ENCODE results near the gene SERPINE3.

The SERPINE3 gene

DNA sequence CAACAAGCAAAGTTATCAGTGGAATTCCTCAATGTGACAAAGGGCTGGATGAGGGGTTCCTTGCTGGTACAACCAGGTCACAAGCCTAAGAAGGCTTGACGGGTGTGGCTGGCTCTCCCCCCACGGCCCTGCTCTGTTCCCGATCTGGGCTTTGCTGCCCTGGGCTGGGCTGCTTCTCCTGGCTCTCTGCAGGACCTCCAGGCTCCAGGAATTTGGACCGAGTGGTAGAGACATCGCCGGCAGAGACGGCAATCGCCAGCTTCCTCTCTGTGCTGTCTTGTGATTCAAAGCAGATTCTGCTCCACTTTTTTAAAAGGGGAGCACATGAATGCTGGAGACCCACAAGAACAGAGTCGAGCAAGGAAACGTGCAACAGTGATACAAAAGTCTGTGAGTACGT is at the start of gene SERPINE3:
SERPINE3 (plus strand) TSS at position 338 of the 400 bp plus-strand sequence. CDS start 1,401 bp downstream, outside the sequence.
- no peaks in the 10 kb centered on the region for H3K27me3 Mint-ChIP-seq
- no peak within 1 kb of the TSS for H3K4me3 Mint-ChIP-seq
- no peaks in the 10 kb centered on the region for H3K36me3 Mint-ChIP-seq (ENCODE audit: low read depth)
- H3K9me3 Mint-ChIP-seq, result no peaks in the 10 kb centered on the region
- no peaks in the 10 kb centered on the region for H3K4me1 Mint-ChIP-seq (ENCODE audit: low read depth)
- no peak within 1 kb of the TSS for H3K27ac Mint-ChIP-seq

DNA sequence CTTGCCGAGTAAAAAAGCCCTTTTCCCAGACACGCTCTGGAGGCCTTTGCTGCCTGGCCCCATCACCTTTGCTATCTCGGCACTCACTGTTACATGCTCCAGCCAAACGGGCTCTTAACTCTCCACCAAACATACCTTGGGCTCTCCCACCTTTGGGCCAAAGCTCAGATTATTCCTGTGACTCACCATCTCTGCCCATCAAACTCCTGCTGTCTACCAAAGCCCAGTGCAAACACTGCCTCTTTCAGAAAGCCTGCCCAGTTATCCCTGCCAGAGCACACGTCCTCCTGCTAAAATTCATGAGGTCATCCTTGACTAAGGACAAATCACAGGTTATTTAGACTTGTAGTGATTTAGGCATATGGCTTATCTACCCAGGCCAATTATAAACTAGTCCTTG is 48.1 kb upstream of the SERPINE3 start:
- no peaks in the 10 kb centered on the region for H3K36me3 Mint-ChIP-seq (ENCODE audit: low read depth)
- H3K9me3 Mint-ChIP-seq, result no peaks in the 10 kb centered on the region
- no peaks in the 10 kb centered on the region for H3K27me3 Mint-ChIP-seq
- H3K27ac Mint-ChIP-seq, result no peak overlapping the region
- no peaks in the 10 kb centered on the region for H3K4me1 Mint-ChIP-seq (ENCODE audit: low read depth)
- no peak overlapping the region for H3K4me3 Mint-ChIP-seq

DNA sequence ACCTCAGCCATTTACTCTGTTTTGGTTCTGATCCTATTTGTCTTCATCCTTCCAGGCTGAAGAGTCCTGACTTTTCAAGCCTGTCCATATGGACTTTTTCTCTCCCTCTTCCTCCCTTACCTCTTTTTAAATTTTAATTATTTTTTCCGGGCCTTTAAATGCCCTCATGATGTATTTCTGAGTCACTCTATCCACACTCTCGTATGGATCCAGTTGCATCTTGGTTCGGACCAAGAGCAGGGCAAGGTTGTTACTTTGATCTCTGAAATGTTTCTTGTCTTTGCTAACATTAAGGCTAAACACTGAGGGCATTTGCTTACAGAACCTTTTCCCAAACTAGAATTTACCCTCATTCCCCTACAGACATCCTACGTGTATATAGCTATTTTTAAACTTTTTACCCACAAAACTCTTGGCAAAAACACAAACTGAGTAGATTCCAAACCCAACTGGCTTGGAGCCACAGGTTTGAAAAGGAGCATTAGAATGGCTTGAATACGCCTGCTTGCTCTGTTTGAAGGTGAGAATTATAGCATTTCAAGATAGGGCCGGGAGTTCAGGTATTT is 47.4 kb upstream of the SERPINE3 start:
- H3K27ac Mint-ChIP-seq, result no peak overlapping the region

DNA sequence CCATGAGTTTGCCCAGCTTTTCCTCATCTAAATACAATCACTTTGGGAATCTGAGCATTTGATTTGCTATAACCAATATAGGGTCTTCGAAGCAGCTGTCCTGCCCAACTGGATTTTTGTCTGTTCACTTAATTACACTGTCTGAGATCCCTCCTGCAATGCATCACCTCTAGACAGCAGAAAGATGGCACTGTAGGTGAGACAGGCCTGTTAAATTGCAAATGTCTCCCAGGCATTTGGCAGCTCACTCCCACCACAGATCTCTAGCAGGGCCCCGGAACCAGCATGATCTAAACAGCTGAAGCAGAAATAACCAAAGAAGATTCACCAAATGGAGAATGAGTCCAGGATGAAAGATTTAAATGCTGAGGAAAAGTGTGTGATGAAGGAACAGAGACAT is 41.9 kb upstream of the SERPINE3 start:
- H3K4me1 Mint-ChIP-seq (ENCODE audit: low read depth), result no peaks in the 10 kb centered on the region
- H3K4me3 Mint-ChIP-seq, result no peak overlapping the region
- no peaks in the 10 kb centered on the region for H3K36me3 Mint-ChIP-seq (ENCODE audit: low read depth)
- no peak overlapping the region for H3K27ac Mint-ChIP-seq
- no peaks in the 10 kb centered on the region for H3K27me3 Mint-ChIP-seq
- no peaks in the 10 kb centered on the region for H3K9me3 Mint-ChIP-seq

More for the DNA sequence above, 47.4 kb upstream of the SERPINE3 start:
- Mint-ChIP-seq H3K4me3 (no peak overlapping the region), H3K9me3 (no peaks in the 10 kb centered on the region), H3K36me3 (ENCODE audit: low read depth) (no peaks in the 10 kb centered on the region), H3K4me1 (ENCODE audit: low read depth) (no peaks in the 10 kb centered on the region), H3K27me3 (no peaks in the 10 kb centered on the region)

DNA sequence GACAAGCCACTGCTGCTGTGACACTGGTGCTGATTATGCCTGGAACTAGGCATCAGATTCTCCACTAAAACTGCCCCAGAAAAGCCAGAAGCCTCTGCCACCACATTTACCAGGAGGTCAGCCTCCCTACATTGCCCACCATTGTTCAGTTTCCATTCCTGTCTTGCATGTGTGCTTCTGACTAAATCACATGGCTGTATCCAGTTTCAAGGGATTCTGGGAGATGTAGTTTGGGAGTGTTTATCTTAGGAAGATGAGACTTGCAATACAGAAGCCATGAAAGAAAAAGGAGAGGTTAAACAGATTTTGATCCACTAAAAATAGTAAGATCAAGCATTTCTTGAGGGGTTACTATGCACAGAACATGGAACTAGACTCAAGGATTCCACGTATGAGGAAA is 40.7 kb upstream of the SERPINE3 start:
- H3K4me3 Mint-ChIP-seq, result no peak overlapping the region
- H3K27me3 Mint-ChIP-seq, result no peaks in the 10 kb centered on the region
- H3K4me1 Mint-ChIP-seq (ENCODE audit: low read depth), result no peaks in the 10 kb centered on the region
- H3K27ac Mint-ChIP-seq, result no peak overlapping the region
- H3K9me3 Mint-ChIP-seq, result no peaks in the 10 kb centered on the region
- no peaks in the 10 kb centered on the region for H3K36me3 Mint-ChIP-seq (ENCODE audit: low read depth)

DNA sequence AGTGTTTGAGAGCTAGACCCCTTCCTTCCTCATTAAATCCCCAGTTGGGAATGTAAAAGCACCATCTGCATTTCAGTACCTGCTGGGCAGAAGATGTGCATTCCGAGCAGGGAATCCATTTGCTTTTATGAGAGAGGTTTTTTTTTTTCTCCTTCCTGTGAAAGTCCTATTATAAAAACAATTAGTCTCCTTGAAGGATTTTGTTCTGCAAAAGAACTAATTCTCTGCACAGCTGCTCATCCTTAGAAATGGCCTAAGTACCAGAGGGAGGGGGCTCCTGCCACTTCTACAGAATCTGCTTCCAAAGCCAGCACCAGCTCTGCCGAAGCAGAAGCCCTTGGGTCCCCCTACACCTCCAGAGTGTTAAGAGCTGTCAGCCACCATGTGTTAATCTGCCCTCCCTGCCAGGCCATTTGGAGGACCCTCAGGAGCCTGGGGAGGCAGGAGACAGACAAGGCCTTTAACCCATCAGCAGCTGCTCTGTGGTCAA is 36.4 kb upstream of the SERPINE3 start:
- Mint-ChIP-seq H3K36me3 (ENCODE audit: low read depth) (no peaks in the 10 kb centered on the region), H3K27ac (no peak overlapping the region), H3K27me3 (no peaks in the 10 kb centered on the region), H3K4me3 (no peak overlapping the region), H3K4me1 (ENCODE audit: low read depth) (no peaks in the 10 kb centered on the region), H3K9me3 (no peaks in the 10 kb centered on the region)

DNA sequence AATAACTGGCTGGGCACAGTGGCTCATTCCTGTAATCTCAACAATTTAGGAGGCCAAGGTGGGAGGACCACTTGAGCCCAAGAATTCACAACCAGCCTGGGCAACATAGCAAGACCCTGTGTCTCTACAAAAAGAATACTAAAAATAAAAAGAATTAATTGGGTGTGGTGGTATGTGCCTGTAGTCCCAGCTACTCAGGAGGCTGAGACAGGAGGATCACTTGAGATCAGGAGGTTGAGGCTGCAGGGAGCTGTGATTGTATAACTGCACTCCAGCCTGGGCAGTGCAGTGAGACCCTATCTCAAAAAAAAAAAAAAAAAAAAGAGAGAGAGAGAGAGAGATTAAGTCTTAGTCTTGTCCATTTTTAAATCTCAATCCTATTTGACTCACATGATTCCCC is 35.6 kb upstream of the SERPINE3 start:
- Mint-ChIP-seq H3K4me1 (ENCODE audit: low read depth) (no peaks in the 10 kb centered on the region), H3K27me3 (no peaks in the 10 kb centered on the region), H3K9me3 (no peaks in the 10 kb centered on the region), H3K27ac (no peak overlapping the region), H3K4me3 (no peak overlapping the region), H3K36me3 (ENCODE audit: low read depth) (no peaks in the 10 kb centered on the region)

DNA sequence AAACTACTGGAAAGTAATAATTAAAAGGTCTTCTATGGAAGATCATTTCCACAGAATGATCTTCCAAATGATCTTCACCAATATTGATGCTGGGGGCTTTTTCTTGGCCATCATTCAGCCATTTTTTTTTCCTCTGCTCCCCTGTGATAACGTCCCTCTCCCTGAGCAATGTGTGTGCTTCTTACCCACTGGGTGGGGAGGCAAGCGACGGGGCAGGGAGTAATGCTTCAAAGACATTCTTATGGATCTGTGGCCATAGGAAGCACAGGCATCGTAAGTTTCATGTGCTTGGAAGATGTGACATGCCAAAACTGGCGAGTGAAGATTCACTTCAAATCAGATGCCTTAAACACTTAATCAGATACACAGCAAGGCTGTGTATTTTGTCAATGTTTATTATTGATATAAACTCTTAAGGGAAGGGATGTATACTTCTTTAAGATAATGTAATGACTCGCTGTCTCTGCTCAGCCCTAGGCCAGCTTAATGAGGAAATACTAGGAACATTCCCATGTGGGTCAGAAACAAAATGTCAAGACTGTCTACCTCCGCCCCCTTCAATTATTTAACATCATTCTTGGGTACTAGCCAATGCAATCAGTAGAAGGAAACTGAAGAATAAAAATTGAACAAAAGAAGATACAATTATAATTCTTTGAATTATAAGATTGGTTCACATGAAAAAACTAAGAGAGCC is 34.1 kb upstream of the SERPINE3 start:
- no peaks in the 10 kb centered on the region for H3K4me1 Mint-ChIP-seq (ENCODE audit: low read depth)
- H3K36me3 Mint-ChIP-seq (ENCODE audit: low read depth), result no peaks in the 10 kb centered on the region
- no peaks in the 10 kb centered on the region for H3K9me3 Mint-ChIP-seq
- H3K27ac Mint-ChIP-seq, result no peak overlapping the region
- H3K27me3 Mint-ChIP-seq, result no peaks in the 10 kb centered on the region
- H3K4me3 Mint-ChIP-seq, result no peak overlapping the region

DNA sequence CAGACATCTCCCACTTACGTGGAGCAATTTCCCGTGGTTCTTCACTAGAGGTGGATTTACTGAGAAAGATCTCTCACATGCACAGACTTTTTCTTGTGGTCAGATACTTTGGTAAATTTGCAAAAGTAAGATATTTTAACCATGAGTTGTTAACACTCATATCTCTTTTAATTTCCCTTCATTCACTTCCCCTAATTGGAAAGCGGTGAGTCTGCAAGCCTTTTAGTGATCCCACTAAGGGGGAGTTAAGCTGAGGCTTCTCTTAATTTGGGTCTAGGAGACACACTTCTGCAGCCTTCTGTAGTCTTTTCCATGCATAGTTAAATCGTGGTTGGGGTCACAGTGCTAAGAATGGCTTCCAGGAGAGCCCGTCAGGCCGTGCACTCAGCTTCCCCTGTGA is 30.7 kb upstream of the SERPINE3 start:
- Mint-ChIP-seq H3K9me3 (no peaks in the 10 kb centered on the region), H3K4me3 (no peak overlapping the region), H3K36me3 (ENCODE audit: low read depth) (no peaks in the 10 kb centered on the region), H3K27me3 (peaks cover 3% of the 10 kb centered on the region), H3K27ac (no peak overlapping the region), H3K4me1 (ENCODE audit: low read depth) (no peaks in the 10 kb centered on the region)

DNA sequence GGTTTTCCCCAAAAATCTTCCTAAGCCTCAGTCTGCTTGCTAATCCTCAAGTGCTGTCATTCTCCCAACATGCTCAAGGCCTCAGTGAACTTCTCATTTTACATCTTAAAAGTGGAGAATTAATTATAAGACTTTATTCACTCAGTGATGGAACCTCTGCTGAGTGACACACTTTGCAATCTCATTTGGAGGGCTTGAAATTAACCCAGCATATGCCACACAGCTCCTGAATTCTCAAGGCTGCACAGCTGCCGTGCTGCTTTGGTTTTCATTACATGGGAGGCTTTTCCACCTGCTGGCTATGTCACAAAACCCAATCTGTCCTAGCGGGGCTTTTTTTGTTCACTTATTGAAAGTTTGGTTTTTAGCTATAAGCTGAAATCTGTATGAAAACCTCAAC is 28.3 kb upstream of the SERPINE3 start:
- Mint-ChIP-seq H3K36me3 (ENCODE audit: low read depth) (no peaks in the 10 kb centered on the region), H3K27me3 (peaks cover 3% of the 10 kb centered on the region), H3K4me1 (ENCODE audit: low read depth) (no peaks in the 10 kb centered on the region), H3K27ac (no peak overlapping the region), H3K9me3 (no peaks in the 10 kb centered on the region), H3K4me3 (no peak overlapping the region)

DNA sequence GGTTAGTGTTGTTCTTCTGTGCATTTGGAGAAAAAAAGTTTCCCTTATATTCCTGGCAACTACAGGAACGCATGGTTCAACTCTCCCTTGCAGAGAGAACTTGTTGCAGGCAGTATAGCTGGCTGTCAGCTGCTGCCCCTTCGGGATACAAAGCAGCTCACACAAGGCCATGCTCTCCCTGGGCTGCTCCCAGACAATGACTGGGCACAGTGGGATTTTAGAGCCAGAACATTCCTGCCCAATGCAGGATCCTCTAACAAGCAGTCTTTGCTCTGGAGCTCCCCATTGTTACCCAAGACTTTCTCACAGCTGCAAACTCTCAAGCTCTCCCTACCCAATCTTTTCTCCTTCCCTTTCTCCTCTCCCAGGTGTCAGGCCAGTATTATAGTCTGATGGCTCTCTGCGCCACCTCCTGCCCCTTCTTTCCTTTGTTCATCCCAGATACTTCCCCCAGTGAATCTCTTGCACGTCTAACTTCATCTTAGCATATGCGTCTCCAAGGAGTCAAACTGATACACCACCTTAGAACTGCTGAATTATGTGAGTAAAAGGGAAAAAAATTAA is 27.5 kb upstream of the SERPINE3 start:
- H3K4me3 Mint-ChIP-seq, result no peak overlapping the region
- H3K27ac Mint-ChIP-seq, result no peak overlapping the region
- H3K36me3 Mint-ChIP-seq (ENCODE audit: low read depth), result no peaks in the 10 kb centered on the region
- H3K27me3 Mint-ChIP-seq, result peaks cover 3% of the 10 kb centered on the region
- H3K4me1 Mint-ChIP-seq (ENCODE audit: low read depth), result no peaks in the 10 kb centered on the region
- no peaks in the 10 kb centered on the region for H3K9me3 Mint-ChIP-seq

DNA sequence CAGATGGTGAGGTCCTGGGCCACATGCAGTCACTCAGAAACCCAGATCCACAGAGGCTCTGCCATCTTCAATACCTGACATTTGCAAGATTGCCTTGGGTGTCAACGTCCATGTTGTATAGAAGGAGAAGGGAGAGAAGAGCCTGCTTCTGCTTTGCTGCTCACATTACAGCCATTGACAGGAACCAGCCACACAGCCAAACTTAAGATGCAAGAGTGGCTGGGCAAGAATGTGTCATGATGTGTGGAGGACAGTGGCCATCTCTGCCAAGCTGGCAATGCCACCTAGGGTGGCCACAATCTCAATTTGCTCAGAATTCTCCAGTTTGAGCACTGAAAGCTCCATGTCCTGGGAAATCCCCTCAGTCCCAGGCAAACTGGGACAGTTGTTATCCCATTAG is 25.9 kb upstream of the SERPINE3 start:
- peaks cover 3% of the 10 kb centered on the region for H3K27me3 Mint-ChIP-seq
- no peaks in the 10 kb centered on the region for H3K36me3 Mint-ChIP-seq (ENCODE audit: low read depth)
- H3K4me1 Mint-ChIP-seq (ENCODE audit: low read depth), result no peaks in the 10 kb centered on the region
- no peak overlapping the region for H3K4me3 Mint-ChIP-seq
- no peak overlapping the region for H3K27ac Mint-ChIP-seq
- H3K9me3 Mint-ChIP-seq, result no peaks in the 10 kb centered on the region

DNA sequence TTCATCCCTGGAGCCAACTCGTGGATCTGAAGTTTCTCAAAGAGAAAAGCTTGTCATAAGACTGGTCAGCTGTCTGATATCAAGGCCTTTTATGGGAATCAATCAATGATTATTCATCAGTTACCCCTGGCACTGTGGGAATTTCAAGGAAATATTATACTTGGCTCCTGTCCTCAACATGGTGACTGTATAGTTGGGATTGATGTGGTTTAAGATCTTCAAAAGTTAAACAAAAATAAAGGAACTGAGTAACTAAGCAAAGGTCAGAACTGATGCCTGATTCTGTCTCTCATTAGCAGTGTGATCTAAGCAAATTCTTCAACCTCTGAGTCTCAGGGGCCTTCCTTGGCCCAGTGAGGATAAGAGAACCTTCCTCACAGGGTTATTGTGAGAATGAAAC is 22.2 kb upstream of the SERPINE3 start:
- H3K27ac Mint-ChIP-seq, result no peak overlapping the region
- H3K4me3 Mint-ChIP-seq, result no peak overlapping the region
- H3K4me1 Mint-ChIP-seq (ENCODE audit: low read depth), result no peaks in the 10 kb centered on the region
- H3K36me3 Mint-ChIP-seq (ENCODE audit: low read depth), result no peaks in the 10 kb centered on the region
- H3K9me3 Mint-ChIP-seq, result no peaks in the 10 kb centered on the region
- peaks cover 1% of the 10 kb centered on the region for H3K27me3 Mint-ChIP-seq

DNA sequence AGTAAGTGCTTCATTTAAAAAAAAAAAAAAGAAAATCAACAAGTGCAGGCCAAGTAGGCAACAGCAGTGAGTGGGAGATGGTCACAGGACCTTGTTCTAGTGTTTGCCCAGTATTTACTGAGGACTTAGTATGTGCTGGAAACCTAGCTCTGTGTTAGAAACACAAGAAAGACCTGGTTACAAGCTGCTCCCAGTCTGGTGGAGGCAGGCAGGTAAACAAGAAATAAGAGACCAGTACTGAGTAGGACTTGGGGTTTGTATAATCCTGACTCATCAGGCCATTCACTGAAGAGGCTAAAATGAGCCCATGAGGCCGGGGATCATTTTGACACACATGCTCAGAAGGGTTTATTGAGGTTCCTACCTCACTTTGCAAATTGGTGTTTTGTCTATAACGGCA is 21.5 kb upstream of the SERPINE3 start:
- Mint-ChIP-seq H3K4me1 (ENCODE audit: low read depth) (no peaks in the 10 kb centered on the region), H3K36me3 (ENCODE audit: low read depth) (no peaks in the 10 kb centered on the region), H3K27ac (no peak overlapping the region), H3K27me3 (no peaks in the 10 kb centered on the region), H3K9me3 (no peaks in the 10 kb centered on the region), H3K4me3 (no peak overlapping the region)

DNA sequence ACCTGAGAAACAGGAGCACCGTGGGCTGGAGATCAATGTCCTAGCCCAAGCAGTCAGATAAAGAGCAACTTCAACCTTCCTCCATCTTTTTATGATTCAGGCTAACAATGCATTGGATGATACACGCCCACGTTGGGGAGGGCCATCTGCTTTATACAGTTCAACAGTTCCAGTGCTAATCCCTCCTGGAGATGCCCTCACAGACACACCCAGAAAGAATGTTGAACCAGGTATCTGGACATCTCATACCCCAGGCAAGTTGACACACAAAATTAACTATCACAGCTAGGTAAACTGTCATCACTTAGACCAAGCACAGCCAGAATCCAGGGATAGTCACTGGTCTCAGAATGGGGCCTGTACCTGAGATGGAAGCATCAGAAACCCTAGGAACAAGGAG is 20.6 kb upstream of the SERPINE3 start:
- Mint-ChIP-seq H3K9me3 (no peaks in the 10 kb centered on the region), H3K36me3 (ENCODE audit: low read depth) (no peaks in the 10 kb centered on the region), H3K27ac (no peak overlapping the region), H3K4me1 (ENCODE audit: low read depth) (no peaks in the 10 kb centered on the region), H3K4me3 (no peak overlapping the region), H3K27me3 (no peaks in the 10 kb centered on the region)

DNA sequence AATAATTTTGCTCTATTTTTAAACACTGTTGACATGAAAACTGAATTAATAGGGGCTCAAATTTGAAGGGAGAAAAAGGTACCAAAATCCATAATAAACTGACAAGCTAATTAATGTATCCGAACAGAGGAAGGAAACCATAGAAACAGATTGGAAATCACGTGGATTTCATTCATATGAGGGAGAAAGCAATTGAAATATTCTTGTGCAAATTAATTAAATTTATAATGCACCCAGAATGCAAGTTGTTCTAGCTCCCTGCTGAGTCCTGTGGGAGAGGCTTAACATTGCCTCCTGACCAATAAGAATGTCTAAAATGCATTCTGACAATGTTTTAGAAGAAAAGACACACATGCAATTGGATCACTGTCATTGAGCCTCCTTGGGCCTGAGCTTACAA is 17.7 kb upstream of the SERPINE3 start:
- no peaks in the 10 kb centered on the region for H3K27me3 Mint-ChIP-seq
- H3K36me3 Mint-ChIP-seq (ENCODE audit: low read depth), result no peaks in the 10 kb centered on the region
- no peak overlapping the region for H3K27ac Mint-ChIP-seq
- no peaks in the 10 kb centered on the region for H3K9me3 Mint-ChIP-seq
- H3K4me1 Mint-ChIP-seq (ENCODE audit: low read depth), result no peaks in the 10 kb centered on the region
- no peak overlapping the region for H3K4me3 Mint-ChIP-seq
